ENCODE results near the gene LGALS4. TPM values are rescaled to one million over a fixed set of nuclear protein-coding genes. Genes with fewer than 3 reads are reported as not detected.

LGALS4 gene
- total and polyA plus RNA-seq, 2 experiments from 2014 or later: 0.87 TPM; not detected in 1

DNA sequence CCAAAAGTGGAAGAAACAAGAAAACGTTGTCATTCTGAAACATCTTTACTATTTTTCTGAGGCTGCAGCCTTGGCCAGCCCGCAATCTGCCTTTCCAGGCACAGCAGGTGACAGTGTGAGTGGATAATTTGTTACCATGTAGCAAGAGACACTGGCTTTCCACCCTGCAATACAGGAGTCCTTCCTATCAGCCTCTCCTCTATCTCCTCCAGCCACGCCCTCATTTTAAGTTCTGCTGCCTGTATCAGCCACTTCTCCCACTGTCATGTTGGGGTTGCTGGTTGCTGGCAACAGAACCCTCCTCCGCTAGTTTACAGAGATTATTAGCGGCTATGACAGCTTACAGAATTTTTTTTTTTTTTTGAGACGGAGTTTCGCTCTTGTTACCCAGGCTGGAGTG is 31.7 kb downstream of the LGALS4 start:
- Mint-ChIP-seq H3K36me3 (ENCODE audit: low read depth) (no peaks in the 10 kb centered on the region), H3K4me3 (no peak overlapping the region), H3K4me1 (no peaks in the 10 kb centered on the region), H3K27me3 (ENCODE audit: insufficient read depth, low read depth, poor library complexity) (peaks cover 7% of the 10 kb centered on the region), H3K9me3 (no peaks in the 10 kb centered on the region), H3K27ac (no peak overlapping the region)
- Histone ChIP-seq H3K27me3 (ENCODE audit: insufficient read depth) (no peaks in the 10 kb centered on the region), H3K79me2 (replicated peaks; ENCODE audit: insufficient read depth) (no peaks in the 10 kb centered on the region), H3F3A (replicated peaks; ENCODE audit: low read depth) (0 out of 2 replicates have a peak, but pooled peaks cover 2% of the 10 kb centered on the region), H3K4me2 (no peak overlapping the region), H3K4me1 (ENCODE audit: insufficient read depth) (no peaks in the 10 kb centered on the region), H3K27ac (ENCODE audit: low read depth) (no peak overlapping the region), H4K20me1 (replicated peaks; ENCODE audit: insufficient read depth) (no peaks in the 10 kb centered on the region), H3K36me3 (ENCODE audit: insufficient read depth) (no peaks in the 10 kb centered on the region), H3K9me2 (ENCODE audit: insufficient read depth) (no peaks in the 10 kb centered on the region), H2AFZ (no peak overlapping the region), H3K4me3 (no peak overlapping the region)
- DNase-seq (ENCODE audit: low spot score): no peak
- TF ChIP-seq ZNF331 (CRISPR knock-in tag; IDR thresholded peaks at IDR 0.05; ENCODE audit: low read depth) (no peak), STAT1 (IDR thresholded peaks at IDR 0.05; ENCODE audit: unreplicated experiment) (no peak), EZH2phosphoT487 (IDR thresholded peaks at IDR 0.05; ENCODE audit: unreplicated experiment) (no peak), ETS1 (IDR thresholded peaks at IDR 0.05) (no peak), JUNB (IDR thresholded peaks at IDR 0.05; ENCODE audit: unreplicated experiment) (no peak), POLR2AphosphoS5 (IDR thresholded peaks at IDR 0.05; ENCODE audit: low read depth) (no peak), ZNF114 (CRISPR knock-in tag; IDR thresholded peaks at IDR 0.05) (no peak), CREB1 (CRISPR knock-in tag; IDR thresholded peaks at IDR 0.05; ENCODE audit: low read depth) (no peak), REST (IDR thresholded peaks at IDR 0.05; ENCODE audit: unreplicated experiment) (no peak), EZH2 (IDR thresholded peaks at IDR 0.05; ENCODE audit: low read depth, unreplicated experiment) (no peak), NANOG (IDR thresholded peaks at IDR 0.05; ENCODE audit: borderline replicate concordance) (no peak)
- TF ChIP-seq, protein P1, sequence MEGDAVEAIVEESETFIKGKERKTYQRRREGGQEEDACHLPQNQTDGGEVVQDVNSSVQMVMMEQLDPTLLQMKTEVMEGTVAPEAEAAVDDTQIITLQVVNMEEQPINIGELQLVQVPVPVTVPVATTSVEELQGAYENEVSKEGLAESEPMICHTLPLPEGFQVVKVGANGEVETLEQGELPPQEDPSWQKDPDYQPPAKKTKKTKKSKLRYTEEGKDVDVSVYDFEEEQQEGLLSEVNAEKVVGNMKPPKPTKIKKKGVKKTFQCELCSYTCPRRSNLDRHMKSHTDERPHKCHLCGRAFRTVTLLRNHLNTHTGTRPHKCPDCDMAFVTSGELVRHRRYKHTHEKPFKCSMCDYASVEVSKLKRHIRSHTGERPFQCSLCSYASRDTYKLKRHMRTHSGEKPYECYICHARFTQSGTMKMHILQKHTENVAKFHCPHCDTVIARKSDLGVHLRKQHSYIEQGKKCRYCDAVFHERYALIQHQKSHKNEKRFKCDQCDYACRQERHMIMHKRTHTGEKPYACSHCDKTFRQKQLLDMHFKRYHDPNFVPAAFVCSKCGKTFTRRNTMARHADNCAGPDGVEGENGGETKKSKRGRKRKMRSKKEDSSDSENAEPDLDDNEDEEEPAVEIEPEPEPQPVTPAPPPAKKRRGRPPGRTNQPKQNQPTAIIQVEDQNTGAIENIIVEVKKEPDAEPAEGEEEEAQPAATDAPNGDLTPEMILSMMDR (conservative IDR thresholded peaks at IDR 0.05; ENCODE audit: low read depth in 2 of 2): no peak
- TF ChIP-seq, protein P2, sequence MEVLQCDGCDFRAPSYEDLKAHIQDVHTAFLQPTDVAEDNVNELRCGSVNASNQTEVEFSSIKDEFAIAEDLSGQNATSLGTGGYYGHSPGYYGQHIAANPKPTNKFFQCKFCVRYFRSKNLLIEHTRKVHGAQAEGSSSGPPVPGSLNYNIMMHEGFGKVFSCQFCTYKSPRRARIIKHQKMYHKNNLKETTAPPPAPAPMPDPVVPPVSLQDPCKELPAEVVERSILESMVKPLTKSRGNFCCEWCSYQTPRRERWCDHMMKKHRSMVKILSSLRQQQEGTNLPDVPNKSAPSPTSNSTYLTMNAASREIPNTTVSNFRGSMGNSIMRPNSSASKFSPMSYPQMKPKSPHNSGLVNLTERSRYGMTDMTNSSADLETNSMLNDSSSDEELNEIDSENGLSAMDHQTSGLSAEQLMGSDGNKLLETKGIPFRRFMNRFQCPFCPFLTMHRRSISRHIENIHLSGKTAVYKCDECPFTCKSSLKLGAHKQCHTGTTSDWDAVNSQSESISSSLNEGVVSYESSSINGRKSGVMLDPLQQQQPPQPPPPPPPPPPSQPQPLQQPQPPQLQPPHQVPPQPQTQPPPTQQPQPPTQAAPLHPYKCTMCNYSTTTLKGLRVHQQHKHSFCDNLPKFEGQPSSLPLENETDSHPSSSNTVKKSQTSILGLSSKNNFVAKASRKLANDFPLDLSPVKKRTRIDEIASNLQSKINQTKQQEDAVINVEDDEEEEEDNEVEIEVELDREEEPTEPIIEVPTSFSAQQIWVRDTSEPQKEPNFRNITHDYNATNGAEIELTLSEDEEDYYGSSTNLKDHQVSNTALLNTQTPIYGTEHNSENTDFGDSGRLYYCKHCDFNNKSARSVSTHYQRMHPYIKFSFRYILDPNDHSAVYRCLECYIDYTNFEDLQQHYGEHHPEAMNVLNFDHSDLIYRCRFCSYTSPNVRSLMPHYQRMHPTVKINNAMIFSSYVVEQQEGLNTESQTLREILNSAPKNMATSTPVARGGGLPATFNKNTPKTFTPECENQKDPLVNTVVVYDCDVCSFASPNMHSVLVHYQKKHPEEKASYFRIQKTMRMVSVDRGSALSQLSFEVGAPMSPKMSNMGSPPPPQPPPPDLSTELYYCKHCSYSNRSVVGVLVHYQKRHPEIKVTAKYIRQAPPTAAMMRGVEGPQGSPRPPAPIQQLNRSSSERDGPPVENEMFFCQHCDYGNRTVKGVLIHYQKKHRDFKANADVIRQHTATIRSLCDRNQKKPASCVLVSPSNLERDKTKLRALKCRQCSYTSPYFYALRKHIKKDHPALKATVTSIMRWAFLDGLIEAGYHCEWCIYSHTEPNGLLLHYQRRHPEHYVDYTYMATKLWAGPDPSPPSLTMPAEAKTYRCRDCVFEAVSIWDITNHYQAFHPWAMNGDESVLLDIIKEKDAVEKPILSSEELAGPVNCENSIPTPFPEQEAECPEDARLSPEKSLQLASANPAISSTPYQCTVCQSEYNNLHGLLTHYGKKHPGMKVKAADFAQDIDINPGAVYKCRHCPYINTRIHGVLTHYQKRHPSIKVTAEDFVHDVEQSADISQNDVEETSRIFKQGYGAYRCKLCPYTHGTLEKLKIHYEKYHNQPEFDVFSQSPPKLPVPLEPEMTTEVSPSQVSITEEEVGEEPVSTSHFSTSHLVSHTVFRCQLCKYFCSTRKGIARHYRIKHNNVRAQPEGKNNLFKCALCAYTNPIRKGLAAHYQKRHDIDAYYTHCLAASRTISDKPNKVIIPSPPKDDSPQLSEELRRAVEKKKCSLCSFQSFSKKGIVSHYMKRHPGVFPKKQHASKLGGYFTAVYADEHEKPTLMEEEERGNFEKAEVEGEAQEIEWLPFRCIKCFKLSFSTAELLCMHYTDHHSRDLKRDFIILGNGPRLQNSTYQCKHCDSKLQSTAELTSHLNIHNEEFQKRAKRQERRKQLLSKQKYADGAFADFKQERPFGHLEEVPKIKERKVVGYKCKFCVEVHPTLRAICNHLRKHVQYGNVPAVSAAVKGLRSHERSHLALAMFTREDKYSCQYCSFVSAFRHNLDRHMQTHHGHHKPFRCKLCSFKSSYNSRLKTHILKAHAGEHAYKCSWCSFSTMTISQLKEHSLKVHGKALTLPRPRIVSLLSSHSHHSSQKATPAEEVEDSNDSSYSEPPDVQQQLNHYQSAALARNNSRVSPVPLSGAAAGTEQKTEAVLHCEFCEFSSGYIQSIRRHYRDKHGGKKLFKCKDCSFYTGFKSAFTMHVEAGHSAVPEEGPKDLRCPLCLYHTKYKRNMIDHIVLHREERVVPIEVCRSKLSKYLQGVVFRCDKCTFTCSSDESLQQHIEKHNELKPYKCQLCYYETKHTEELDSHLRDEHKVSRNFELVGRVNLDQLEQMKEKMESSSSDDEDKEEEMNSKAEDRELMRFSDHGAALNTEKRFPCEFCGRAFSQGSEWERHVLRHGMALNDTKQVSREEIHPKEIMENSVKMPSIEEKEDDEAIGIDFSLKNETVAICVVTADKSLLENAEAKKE (CRISPR knock-in tag; IDR thresholded peaks at IDR 0.05): no peak
- ATAC-seq: no peak

Measured in GM23338 (cell line).